Vagina (tissue), 2 donors: ENCODE data around the gene FAM169A. TPM values are rescaled to one million over a fixed set of nuclear protein-coding genes. Genes with fewer than 3 reads are reported as not detected.
"Not testable (repeated sequence)": the region's sequence is repeated elsewhere in the genome, so short reads cannot be mapped to it uniquely, and the experiment has no call there.

Experiments used
- DNase-seq, 2 donors: peaks; one replicate each; pipeline ENCODE4 v3.0.0-alpha.2; 2017; ENCODE audit errors: extremely low spot score in 2 of 2
- H3K27ac ChIP-seq: fragments of 200-600 bp; sonication (generic); one replicate; pipeline ENCODE4 v1.5.1; 2019
- H3K27me3 ChIP-seq: fragments of 200-600 bp; sonication (generic); one replicate; pipeline ENCODE4 v1.5.1; 2019
- H3K36me3 ChIP-seq, 2 donors: fragments of 200-600 bp; sonication (generic); one replicate each; pipeline ENCODE4 v1.5.1; 2017 to 2019
- H3K4me1 ChIP-seq: fragments of 200-600 bp; sonication (generic); one replicate; pipeline ENCODE4 v1.5.1; 2019
- H3K4me3 ChIP-seq, 2 donors: fragments of 200-600 bp; sonication (generic); 1 replicate in 1 of 2; 2 replicates in 1 of 2; pipeline ENCODE4 v1.5.1; 2016 to 2019
- H3K9me3 ChIP-seq: fragments of 200-600 bp; sonication (generic); one replicate; pipeline ENCODE4 v1.5.1; 2019
- POLR2A ChIP-seq, 2 donors: fragments of 450-650 bp; IDR thresholded peaks; one replicate each; pipeline ENCODE4 v1.6.1; 2017; ENCODE audit warnings: antibody characterized with exemption in 2 of 2, mild to moderate bottlenecking in 2 of 2, moderate library complexity in 2 of 2
- POLR2AphosphoS5 ChIP-seq, 2 donors: sonication (generic); formaldehyde crosslinking; IDR thresholded peaks; one replicate each; pipeline ENCODE4 v1.9.0; 2017; ENCODE audit warnings: antibody characterized with exemption in 2 of 2, mild to moderate bottlenecking in 2 of 2, low read depth in 1 of 2; ENCODE audit not compliant: insufficient read depth in 1 of 2
- intact Hi-C: fragments of 100-400 bp; cut with DNase I; formaldehyde crosslinking; loops from one replicate; pipeline ENCODE4 v1.15.1; 2023
- total RNA-seq: library from RNA; depleted of rRNA; stranded (reverse); fragments of >200 nt; gene quantifications from one replicate; pipeline ENCODE4 v1.2.3, GENCODE V29; 2016
- TF ChIP-seq, protein P1 (sequence below), 3 experiments: fragments of 450-650 bp in 2 of 3; fragments of 200-600 bp in 1 of 3; sonication (generic) in 1 of 3; IDR thresholded peaks; one replicate each; pipeline ENCODE4 v1.5.1; 2017 to 2019; ENCODE audit warnings: antibody characterized with exemption in 3 of 3, mild to moderate bottlenecking in 2 of 3, moderate library complexity in 2 of 3

The FAM169A gene
- 0.98 TPM for total RNA-seq

DNA sequence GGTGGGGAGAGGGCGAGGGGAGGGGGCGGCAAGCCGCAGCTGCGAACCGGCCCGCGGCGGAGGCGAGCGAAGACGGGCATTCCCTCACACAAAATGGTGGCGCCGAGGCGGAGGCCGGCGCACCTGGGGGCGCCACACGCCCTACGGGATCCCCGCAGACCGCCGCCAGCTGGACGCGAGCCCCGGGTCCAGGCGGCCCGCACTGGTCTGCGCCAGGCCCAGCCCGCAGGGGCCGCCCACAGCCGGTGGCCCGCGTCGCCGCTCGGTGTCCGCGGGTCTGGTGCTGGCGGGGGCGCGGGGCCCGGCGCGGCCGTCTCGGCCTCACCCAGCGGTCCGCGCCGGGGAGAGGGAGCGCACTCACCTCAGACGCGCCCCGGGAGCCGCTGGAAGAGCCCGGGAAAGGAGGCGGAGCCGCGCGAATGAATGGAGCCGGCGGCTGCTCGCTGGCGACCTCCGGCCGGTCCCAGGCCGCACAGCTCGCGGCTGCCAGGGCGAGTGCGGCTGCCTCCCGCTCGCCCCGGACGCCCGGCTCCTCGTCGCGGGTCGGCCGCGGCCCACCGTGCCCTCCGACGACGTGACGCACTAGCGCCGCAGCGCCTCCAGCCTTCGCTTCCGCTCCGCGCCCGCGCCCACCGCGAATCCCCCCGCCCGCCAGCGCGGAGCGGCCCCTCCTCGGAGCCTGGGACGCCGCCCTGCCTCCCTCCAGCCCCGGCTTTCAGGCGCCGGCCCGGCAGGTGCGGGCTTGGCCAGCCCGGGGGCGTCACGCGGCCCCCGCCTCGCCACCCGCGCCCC lies at the start of gene FAM169A:
Gene FAM169A (minus strand): TSS at position 584 of the 792 bp plus-strand sequence. CDS start 24,711 bp downstream, outside the sequence.
- Histone ChIP-seq H3K9me3 (no peaks in the 10 kb centered on the region), H3K4me3 (peak within 1 kb of the TSS; percentile 47 to 53), H3K36me3 (no peaks in the 10 kb centered on the region), H3K4me1 (peaks cover 8% of the 10 kb centered on the region), H3K27ac (peak within 1 kb of the TSS; percentile 22), H3K27me3 (no peaks in the 10 kb centered on the region)
- DNase-seq = no peak
- TF ChIP-seq, protein P1, sequence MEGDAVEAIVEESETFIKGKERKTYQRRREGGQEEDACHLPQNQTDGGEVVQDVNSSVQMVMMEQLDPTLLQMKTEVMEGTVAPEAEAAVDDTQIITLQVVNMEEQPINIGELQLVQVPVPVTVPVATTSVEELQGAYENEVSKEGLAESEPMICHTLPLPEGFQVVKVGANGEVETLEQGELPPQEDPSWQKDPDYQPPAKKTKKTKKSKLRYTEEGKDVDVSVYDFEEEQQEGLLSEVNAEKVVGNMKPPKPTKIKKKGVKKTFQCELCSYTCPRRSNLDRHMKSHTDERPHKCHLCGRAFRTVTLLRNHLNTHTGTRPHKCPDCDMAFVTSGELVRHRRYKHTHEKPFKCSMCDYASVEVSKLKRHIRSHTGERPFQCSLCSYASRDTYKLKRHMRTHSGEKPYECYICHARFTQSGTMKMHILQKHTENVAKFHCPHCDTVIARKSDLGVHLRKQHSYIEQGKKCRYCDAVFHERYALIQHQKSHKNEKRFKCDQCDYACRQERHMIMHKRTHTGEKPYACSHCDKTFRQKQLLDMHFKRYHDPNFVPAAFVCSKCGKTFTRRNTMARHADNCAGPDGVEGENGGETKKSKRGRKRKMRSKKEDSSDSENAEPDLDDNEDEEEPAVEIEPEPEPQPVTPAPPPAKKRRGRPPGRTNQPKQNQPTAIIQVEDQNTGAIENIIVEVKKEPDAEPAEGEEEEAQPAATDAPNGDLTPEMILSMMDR (IDR thresholded peaks at IDR 0.05) = no peak
- TF ChIP-seq POLR2A (IDR thresholded peaks at IDR 0.05) = no peak
- intact Hi-C loops = no loop called here

DNA sequence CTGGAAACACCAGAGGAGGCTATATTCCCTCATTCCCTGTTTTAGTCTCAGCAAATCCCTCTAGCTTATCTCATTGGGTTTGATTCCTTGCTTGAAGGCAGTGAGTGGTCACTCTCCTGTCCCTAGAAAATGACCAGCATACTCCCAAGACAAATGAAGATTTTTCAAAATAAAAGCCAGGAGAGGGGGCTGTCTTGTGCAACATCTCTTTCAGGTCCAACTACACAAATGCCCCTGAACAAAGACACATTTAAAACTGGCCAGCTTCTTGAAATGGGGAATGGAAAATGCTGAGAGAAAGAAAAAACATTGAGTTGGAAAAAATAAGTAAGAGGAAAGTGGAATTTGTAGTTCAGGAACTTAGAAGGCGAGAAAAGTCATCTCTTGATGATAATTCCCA lies 49.3 kb upstream of the FAM169A start:
- no peaks in the 10 kb centered on the region for H3K9me3 ChIP-seq
- intact Hi-C loops = no loop called here
- no peaks in the 10 kb centered on the region for H3K36me3 ChIP-seq
- no peak overlapping the region for H3K4me3 ChIP-seq
- H3K27me3 ChIP-seq = no peaks in the 10 kb centered on the region
- no peaks in the 10 kb centered on the region for H3K4me1 ChIP-seq
- no peak overlapping the region for H3K27ac ChIP-seq
- DNase-seq = no peak
- TF ChIP-seq POLR2AphosphoS5 (IDR thresholded peaks at IDR 0.05; ENCODE audit: insufficient read depth in 1 of 2, low read depth in 1 of 2) = no peak
- TF ChIP-seq, protein P1 (IDR thresholded peaks at IDR 0.05) = no peak
- TF ChIP-seq POLR2A (IDR thresholded peaks at IDR 0.05) = no peak

DNA sequence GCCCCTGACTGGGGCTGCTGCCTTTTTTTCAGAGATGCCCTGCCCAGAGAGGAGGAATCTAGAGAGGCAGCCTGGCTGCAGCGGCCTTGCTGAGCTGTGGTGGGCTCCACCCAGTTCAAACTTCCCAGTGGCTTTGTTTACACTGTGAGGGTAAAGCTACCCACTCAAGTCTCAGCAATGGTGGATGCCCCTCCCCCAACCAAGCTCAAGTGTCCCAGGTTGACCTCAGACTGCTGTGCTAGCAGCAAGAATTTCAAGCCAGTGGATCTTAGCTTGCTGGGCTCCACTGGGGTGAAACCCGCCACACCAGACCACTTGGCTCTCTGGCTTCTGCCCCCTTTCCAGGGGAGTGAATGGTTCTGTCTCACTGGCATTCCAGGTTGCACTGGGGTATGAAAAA lies 45.2 kb upstream of the FAM169A start:
- intact Hi-C loops, H3K36me3 ChIP-seq, H3K27ac ChIP-seq, H3K27me3 ChIP-seq, H3K9me3 ChIP-seq, DNase-seq, H3K4me1 ChIP-seq, H3K4me3 ChIP-seq: not testable (repeated sequence)

- H3K4me1 ChIP-seq, H3K9me3 ChIP-seq, H3K27me3 ChIP-seq, intact Hi-C loops, DNase-seq, H3K27ac ChIP-seq, H3K4me3 ChIP-seq, H3K36me3 ChIP-seq: not testable (repeated sequence)
Observed at GRCh38 chr5:74909888-74910287, 43.7 kb upstream of the FAM169A start.

- H3K4me3 ChIP-seq, H3K36me3 ChIP-seq, H3K4me1 ChIP-seq, H3K27ac ChIP-seq, DNase-seq, H3K9me3 ChIP-seq, intact Hi-C loops, H3K27me3 ChIP-seq: not testable (repeated sequence)
Observed at GRCh38 chr5:74908237-74908636, 42.0 kb upstream of the FAM169A start.

DNA sequence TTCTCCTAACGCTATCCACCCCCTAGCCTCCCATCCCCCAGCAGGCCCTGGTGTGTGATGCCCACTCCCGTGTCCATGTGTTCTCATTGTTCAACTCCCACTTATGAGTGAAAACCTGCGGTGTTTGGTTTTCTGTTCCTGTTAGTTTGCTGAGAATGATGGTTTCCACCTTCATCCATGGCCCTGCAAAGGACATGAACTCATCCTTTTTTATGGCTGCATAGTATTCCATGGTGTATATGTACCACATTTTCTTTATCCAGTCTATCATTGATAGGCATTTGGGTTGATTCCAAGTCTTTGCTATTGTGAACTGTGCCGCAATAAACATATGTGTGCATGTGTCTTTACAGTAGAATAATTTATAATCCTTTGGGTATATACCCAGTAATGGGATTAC lies 38.5 kb upstream of the FAM169A start:
- H3K27me3 ChIP-seq, H3K27ac ChIP-seq, H3K9me3 ChIP-seq, DNase-seq, intact Hi-C loops, H3K36me3 ChIP-seq, H3K4me3 ChIP-seq, H3K4me1 ChIP-seq: not testable (repeated sequence)

- DNase-seq = no peak
- intact Hi-C loops = no loop called here
- Histone ChIP-seq H3K36me3 (no peaks in the 10 kb centered on the region), H3K4me1 (no peaks in the 10 kb centered on the region), H3K27ac (no peak overlapping the region), H3K9me3 (no peaks in the 10 kb centered on the region), H3K27me3 (no peaks in the 10 kb centered on the region), H3K4me3 (no peak overlapping the region)
- TF ChIP-seq, protein P1 (IDR thresholded peaks at IDR 0.05) = no peak
- no peak for TF ChIP-seq POLR2AphosphoS5 (IDR thresholded peaks at IDR 0.05; ENCODE audit: insufficient read depth in 1 of 2, low read depth in 1 of 2)
- no peak for TF ChIP-seq POLR2A (IDR thresholded peaks at IDR 0.05)
Observed at GRCh38 chr5:74903165-74903787, 37.1 kb upstream of the FAM169A start.
